IMR-90 (cell line): ENCODE results near the gene UTF1. TPM values are rescaled to one million over a fixed set of nuclear protein-coding genes. Genes with fewer than 3 reads are reported as not detected.

Source experiments
- ATAC-seq: fragments of 200-7000 bp; cut with Tn5 transposase; 2 replicates; pipeline ENCODE4 v1.9.1; 2020; ENCODE audit warnings: low read depth, mild to moderate bottlenecking, moderate library complexity
- BruUV-seq: library from RNA; stranded (reverse); fragments of 400-500 nt; replicated peaks from 2 replicates; lab custom pipeline; 2021; lab: Mats Ljungman, UMichigan
- CTCF ChIA-PET: fragments of 300-600 bp; formaldehyde crosslinking; extraction: SDS; loops from one replicate; lab custom pipeline; 2021; ENCODE audit warnings: antibody characterized with exemption; lab: Yijun Ruan, JAX
- POLR2A ChIA-PET: fragments of 300-600 bp; sonication (Branson Sonifier 250); formaldehyde crosslinking; loops from one replicate; lab custom pipeline; 2022; ENCODE audit warnings: antibody characterized with exemption; ENCODE audit not compliant: unreplicated experiment; lab: Charles Lee
- DNase-seq: peaks from one replicate; pipeline ENCODE4 v3.0.0; 2013
- H2AFZ ChIP-seq: replicated peaks from 2 replicates; pipeline ENCODE3; 2013; ENCODE audit warnings: low read length, mild to moderate bottlenecking; ENCODE audit not compliant: poor library complexity
- H2AK5ac ChIP-seq: 2 replicates; pipeline ENCODE4 v1.6.1; 2013; ENCODE audit warnings: low read depth, low read length, inconsistent platforms
- H2AK9ac ChIP-seq: replicated peaks from 2 replicates; pipeline ENCODE3; 2013; ENCODE audit warnings: mild to moderate bottlenecking, low read depth, low read length, moderate library complexity; ENCODE audit not compliant: poor library complexity
- H2BK120ac ChIP-seq: 2 replicates; pipeline ENCODE4 v1.6.1; 2013; ENCODE audit warnings: low read depth, low read length, inconsistent platforms
- H2BK15ac ChIP-seq: 3 replicates; pipeline ENCODE4 v1.6.1; 2013; ENCODE audit warnings: low read depth, low read length, inconsistent platforms
- H2BK20ac ChIP-seq: 2 replicates; pipeline ENCODE4 v1.6.1; 2013; ENCODE audit warnings: low read depth, mild to moderate bottlenecking, inconsistent platforms, low read length, moderate library complexity
- H2BK5ac ChIP-seq: 2 replicates; pipeline ENCODE4 v1.6.1; 2013; ENCODE audit warnings: mild to moderate bottlenecking, low read depth, low read length, inconsistent platforms; ENCODE audit not compliant: poor library complexity, severe bottlenecking
- H3K14ac ChIP-seq: replicated peaks from 2 replicates; pipeline ENCODE4 v1.6.1; 2013; ENCODE audit warnings: low read depth, low read length, inconsistent platforms
- H3K18ac ChIP-seq: 2 replicates; pipeline ENCODE4 v1.6.1; 2013; ENCODE audit warnings: low read depth, low read length, control low read depth
- H3K23ac ChIP-seq: 2 replicates; pipeline ENCODE4 v1.6.1; 2013; ENCODE audit warnings: low read depth, low read length, inconsistent platforms
- H3K27ac ChIP-seq: 2 replicates; pipeline ENCODE4 v1.5.1; 2013; ENCODE audit warnings: mild to moderate bottlenecking, control low read depth, low read length; ENCODE audit not compliant: insufficient read depth
- H3K27me3 ChIP-seq: 2 replicates; pipeline ENCODE4 v1.6.1; 2013; ENCODE audit warnings: low read length; ENCODE audit not compliant: control insufficient read depth, insufficient read depth
- H3K36me3 ChIP-seq: 2 replicates; pipeline ENCODE4 v1.6.1; 2013; ENCODE audit warnings: low read length, mixed read lengths; ENCODE audit not compliant: control insufficient read depth, insufficient read depth
- H3K4ac ChIP-seq: 2 replicates; pipeline ENCODE4 v1.6.1; 2013; ENCODE audit warnings: low read depth, low read length, inconsistent platforms
- H3K4me1 ChIP-seq: 2 replicates; pipeline ENCODE4 v1.6.1; 2013; ENCODE audit warnings: low read length, mixed read lengths; ENCODE audit not compliant: control insufficient read depth, insufficient read depth
- H3K4me2 ChIP-seq: 2 replicates; pipeline ENCODE4 v1.6.1; 2013; ENCODE audit warnings: low read depth, mild to moderate bottlenecking, control low read depth, low read length, moderate library complexity
- H3K4me3 ChIP-seq: 2 replicates; pipeline ENCODE4 v1.5.1; 2013; ENCODE audit warnings: low read depth, mild to moderate bottlenecking, control low read depth, low read length, moderate library complexity; ENCODE audit not compliant: insufficient read depth
- H3K56ac ChIP-seq: 2 replicates; pipeline ENCODE4 v1.6.1; 2013; ENCODE audit warnings: low read length, inconsistent platforms; ENCODE audit not compliant: insufficient read depth; ENCODE audit errors: extremely low read depth
- H3K79me1 ChIP-seq, 2 experiments: 2 replicates each; pipeline ENCODE4 v1.6.1; 2013; ENCODE audit warnings: low read length in 2 of 2, inconsistent platforms in 1 of 2, low read depth in 1 of 2
- H3K9ac ChIP-seq: 2 replicates; pipeline ENCODE4 v1.6.1; 2013; ENCODE audit warnings: low read depth, low read length, control low read depth
- H3K9me1 ChIP-seq: 2 replicates; pipeline ENCODE4 v1.6.1; 2013; ENCODE audit warnings: low read length, inconsistent platforms; ENCODE audit not compliant: insufficient read depth
- H3K9me3 ChIP-seq: 2 replicates; pipeline ENCODE4 v1.6.1; 2013; ENCODE audit warnings: low read length; ENCODE audit not compliant: control insufficient read depth, insufficient read depth
- H4K20me1 ChIP-seq: 2 replicates; pipeline ENCODE4 v1.6.1; 2013; ENCODE audit warnings: low read length, inconsistent platforms; ENCODE audit not compliant: insufficient read depth
- H4K5ac ChIP-seq: 2 replicates; pipeline ENCODE4 v1.6.1; 2013; ENCODE audit warnings: mild to moderate bottlenecking, low read depth, low read length, control low read depth
- H4K8ac ChIP-seq, 2 experiments: 2 replicates each; pipeline ENCODE4 v1.6.1; 2013; ENCODE audit warnings: low read depth in 2 of 2, low read length in 2 of 2, control low read depth in 1 of 2, inconsistent platforms in 1 of 2
- H4K91ac ChIP-seq: 2 replicates; pipeline ENCODE4 v1.6.1; 2013; ENCODE audit warnings: low read depth, low read length, inconsistent platforms; ENCODE audit not compliant: insufficient read depth
- BHLHE40 ChIP-seq: fragments of 150-350 bp; IDR thresholded peaks from 2 replicates; pipeline ENCODE4 v1.6.1; 2016; ENCODE audit warnings: mild to moderate bottlenecking, low read depth, low read length
- CEBPB ChIP-seq: IDR thresholded peaks from 2 replicates; pipeline ENCODE4 v1.6.1; 2012; ENCODE audit warnings: low read depth, low read length, improper control_type of control experiment
- CTCF ChIP-seq: conservative IDR thresholded peaks from 2 replicates; pipeline ENCODE4 v1.5.1; 2012; ENCODE audit warnings: mild to moderate bottlenecking, low read depth, low read length, improper control_type of control experiment
- ELK1 ChIP-seq: fragments of 150-350 bp; IDR thresholded peaks from 2 replicates; pipeline ENCODE4 v1.6.1; 2016; ENCODE audit warnings: low read depth, mild to moderate bottlenecking, low read length, moderate library complexity, borderline replicate concordance
- FOS ChIP-seq: fragments of 150-350 bp; IDR thresholded peaks from 2 replicates; pipeline ENCODE4 v1.6.1; 2016; ENCODE audit warnings: low read depth, low read length
- MAFK ChIP-seq: IDR thresholded peaks from 2 replicates; pipeline ENCODE4 v1.6.1; 2012; ENCODE audit warnings: low read depth, low read length, improper control_type of control experiment
- MAZ ChIP-seq: IDR thresholded peaks from 2 replicates; pipeline ENCODE4 v1.6.1; 2012; ENCODE audit warnings: low read depth, mild to moderate bottlenecking, low read length, improper control_type of control experiment, moderate library complexity, borderline replicate concordance
- MXI1 ChIP-seq: IDR thresholded peaks from 2 replicates; pipeline ENCODE4 v1.6.1; 2012; ENCODE audit warnings: low read depth, mild to moderate bottlenecking, low read length, moderate library complexity, borderline replicate concordance
- NFE2L2 ChIP-seq: fragments of 150-350 bp; IDR thresholded peaks from 2 replicates; pipeline ENCODE4 v1.6.1; 2016; ENCODE audit warnings: low read depth, mild to moderate bottlenecking, low read length
- POLR2A ChIP-seq: IDR thresholded peaks from 2 replicates; pipeline ENCODE4 v1.6.1; 2012; ENCODE audit warnings: mild to moderate bottlenecking, low read depth, low read length
- RAD21 ChIP-seq: IDR thresholded peaks from 2 replicates; pipeline ENCODE4 v1.6.1; 2012; ENCODE audit warnings: low read length, improper control_type of control experiment
- RFX5 ChIP-seq: IDR thresholded peaks from 2 replicates; pipeline ENCODE4 v1.8.0; 2012; ENCODE audit warnings: low read depth, mild to moderate bottlenecking, low read length, moderate library complexity
- SMC3 ChIP-seq: fragments of 150-350 bp; IDR thresholded peaks from 2 replicates; pipeline ENCODE4 v1.6.1; 2016; ENCODE audit warnings: low read depth, mild to moderate bottlenecking, antibody characterized with exemption, low read length, moderate library complexity
- WGBS, 2 experiments: methylation state at CpG; one replicate each; pipeline versions ENCODE4 v1.1.5 to v1.1.7; 2013; ENCODE audit warnings: missing lambda C conversion rate in 2 of 2; ENCODE audit not compliant: insufficient read length in 1 of 2; ENCODE audit errors: extremely low coverage in 2 of 2; 5-methylcytosine and 5-hydroxymethylcytosine counted together
- dilution Hi-C: fragments of 300-500 bp; cut with HindIII; formaldehyde crosslinking; loops from one replicate; pipeline ENCODE4 v1.14.3; 2018; ENCODE audit warnings: low sequenced_read_pairs; ENCODE audit not compliant: unreplicated experiment
- in situ Hi-C: fragments of 300-500 bp; cut with MboI; formaldehyde crosslinking; loops from 3 replicates; pipeline ENCODE4 v1.14.3; 2019; ENCODE audit warnings: low sequenced_read_pairs, inconsistent platforms, mixed read lengths
- intact Hi-C: fragments of 100-400 bp; cut with micrococcal nuclease; formaldehyde crosslinking; loops from 2 replicates; pipeline ENCODE4 v1.10.0; 2022
- polyA plus RNA-seq, 3 experiments: library from polyadenylated mRNA; depleted of rRNA; stranded (reverse); fragments of >200 nt; gene quantifications; 2 replicates each; pipeline ENCODE4 v1.2.3, GENCODE V29; 2012; ENCODE audit warnings: low replicate concordance in 1 of 3
- total RNA-seq: library from RNA; depleted of rRNA; stranded (reverse); fragments of >200 nt; gene quantifications from 2 replicates; pipeline ENCODE4 v1.2.3, GENCODE V29; 2012

UTF1 gene
- total and polyA plus RNA-seq, 2 of the 4 experiments (the other 2 are of a cell fraction), result not detected

GRCh38 chr10:133195611-133196010, 34.4 kb upstream of the UTF1 start:
- H3K4me1 ChIP-seq, result no peaks in the 10 kb centered on the region
- H3K18ac ChIP-seq, result no peak overlapping the region
- H2BK15ac ChIP-seq, result no peak overlapping the region
- H3K9ac ChIP-seq, result no peak overlapping the region
- peak overlapping the region; percentile 51 for H2AFZ ChIP-seq
- ATAC-seq (no peak), DNase-seq (no peak)
- no peak overlapping the region for H3K4ac ChIP-seq
- H3K56ac ChIP-seq, result no peak overlapping the region
- no peak overlapping the region for H3K27ac ChIP-seq
- no TSS peak for BruUV-seq
- H2AK9ac ChIP-seq, result no peak overlapping the region
- dilution Hi-C loops, result no loop called here
- TF ChIP-seq FOS (no peak), NFE2L2 (no peak), MAZ (no peak), POLR2A (no peak), CEBPB (no peak), RFX5 (no peak), BHLHE40 (no peak), ELK1 (no peak), CTCF (no peak), MAFK (no peak), MXI1 (no peak), SMC3 (no peak), RAD21 (no peak)
- H3K14ac ChIP-seq, result no peak overlapping the region
- H4K91ac ChIP-seq, result no peak overlapping the region
- no peak overlapping the region for H3K23ac ChIP-seq
- no peaks in the 10 kb centered on the region for H3K79me1 ChIP-seq
- H2BK120ac ChIP-seq, result no peak overlapping the region
- H2BK20ac ChIP-seq, result no peak overlapping the region
- intact Hi-C loops, result no loop called here
- no peaks in the 10 kb centered on the region for H3K27me3 ChIP-seq
- H3K9me3 ChIP-seq, result peaks cover 4% of the 10 kb centered on the region; the same call in 1 of the 2 replicates
- in situ Hi-C loops, result no loop called here
- H3K4me2 ChIP-seq, result no peak overlapping the region
- no peak overlapping the region for H4K5ac ChIP-seq
- POLR2A ChIA-PET, result no interaction called here
- CTCF ChIA-PET, result no interaction called here
- no peaks in the 10 kb centered on the region for H4K20me1 ChIP-seq
- WGBS, 2 experiments, result no CpG with 5 or more reads among the region's 23 CpGs
- no peak overlapping the region for H2AK5ac ChIP-seq
- H2BK5ac ChIP-seq, result no peak overlapping the region
- no peak overlapping the region for H4K8ac ChIP-seq
- no peaks in the 10 kb centered on the region for H3K36me3 ChIP-seq
- no peak overlapping the region for H3K4me3 ChIP-seq
- H3K9me1 ChIP-seq, result no peaks in the 10 kb centered on the region
